H4 (cell line): ENCODE measurements around the gene INCENP. TPM values are rescaled to one million over a fixed set of nuclear protein-coding genes. Genes with fewer than 3 reads are reported as not detected.
"Not testable (repeated sequence)": the region's sequence is repeated elsewhere in the genome, so short reads cannot be mapped to it uniquely, and the experiment has no call there.

Source experiments
- DNase-seq: peaks from one replicate; pipeline ENCODE4 v3.0.0-alpha.2; 2015; ENCODE audit warnings: low spot score
- total RNA-seq: library from RNA; depleted of rRNA; stranded (reverse); fragments of >200 nt; shearing (Covaris generic); gene quantifications from 2 replicates; pipeline ENCODE4 v1.2.3, GENCODE V29; 2014; rRNA removed

Gene INCENP
- 33.3 and 48.9 TPM in 2 replicates for total RNA-seq

GRCh38 chr11:62123669-62124185, at the start of gene INCENP:
Gene INCENP, plus strand, starts transcription at chr11:62124011. Its CDS starts 4,151 bp downstream, at chr11:62128162.
- DNase-seq = peak; percentile 98

GRCh38 chr11:62075438-62075837, 48.4 kb upstream of the INCENP start:
- DNase-seq = no peak

- DNase-seq = no peak
Measured at GRCh38 chr11:62077132-62077531, 46.7 kb upstream of the INCENP start.

GRCh38 chr11:62081378-62082291, 42.2 kb upstream of the INCENP start:
- DNase-seq = peak; percentile 43

DNA sequence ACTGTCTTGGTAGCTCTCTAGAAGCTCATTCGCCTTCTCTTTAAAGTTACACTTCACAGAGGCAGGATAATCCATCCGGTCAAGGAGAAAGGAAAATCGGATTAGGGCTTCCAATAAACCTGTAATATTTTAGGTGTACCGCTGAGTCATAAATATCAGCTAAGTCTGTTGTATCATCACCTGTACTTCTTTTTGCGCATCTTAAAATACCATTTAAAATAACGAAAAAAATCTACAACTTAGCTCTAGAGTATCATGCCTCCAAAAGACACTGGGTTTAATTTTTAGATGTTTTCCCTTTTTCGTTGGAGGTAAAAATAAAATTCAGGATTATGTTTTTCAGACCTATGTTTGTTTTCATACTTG, 41.5 kb upstream of the INCENP start:
- no peak for DNase-seq

DNA sequence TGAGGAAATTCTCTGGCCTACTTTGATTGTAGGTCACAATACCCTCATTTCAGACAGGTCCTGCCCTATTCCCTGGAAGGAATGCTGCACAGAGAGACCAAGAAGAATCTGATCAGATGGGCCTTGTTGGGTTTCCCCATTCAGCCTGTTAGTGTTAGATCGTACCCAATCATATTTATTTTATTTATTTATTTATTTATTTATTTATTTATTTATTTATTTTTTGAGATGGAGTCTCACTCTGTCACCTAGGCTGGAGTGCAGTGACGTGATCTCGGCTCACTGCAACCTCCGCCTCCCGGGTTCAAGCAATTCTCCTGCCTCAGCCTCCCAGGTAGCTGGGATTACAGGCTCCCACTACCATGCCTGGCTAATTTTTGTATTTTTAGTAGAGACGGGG, 39.0 kb upstream of the INCENP start:
- not testable (repeated sequence) for DNase-seq

- no peak for DNase-seq
Measured at GRCh38 chr11:62087694-62088093, 36.1 kb upstream of the INCENP start.

DNA sequence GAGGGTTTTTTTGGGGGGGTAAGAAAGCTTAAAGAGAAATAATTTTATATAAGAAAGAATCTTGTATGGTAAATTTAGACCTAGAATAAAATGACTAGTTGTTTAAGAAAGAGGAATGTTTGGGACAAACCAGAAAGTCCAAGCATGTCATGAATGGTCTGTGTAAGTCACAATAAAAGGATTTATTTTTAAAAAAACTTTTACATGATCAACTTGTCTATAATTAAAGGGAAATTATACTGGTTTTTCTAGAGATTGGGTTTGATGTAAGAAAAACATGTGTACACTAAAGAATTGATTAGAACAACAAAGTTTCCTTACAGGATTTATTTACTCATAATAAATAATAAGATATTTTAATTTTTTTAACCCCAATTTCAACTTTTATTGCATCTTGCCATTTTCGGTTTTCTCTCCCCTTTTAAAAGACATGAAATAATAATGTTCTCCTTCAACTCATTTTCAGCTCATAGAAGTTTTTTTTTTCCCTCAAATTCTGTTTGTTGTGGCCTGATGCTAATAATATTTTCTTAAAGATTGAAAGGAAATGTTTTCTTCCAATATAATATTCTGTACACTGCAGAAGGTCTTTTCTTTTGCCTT, 35.4 kb upstream of the INCENP start:
- DNase-seq = no peak

DNA sequence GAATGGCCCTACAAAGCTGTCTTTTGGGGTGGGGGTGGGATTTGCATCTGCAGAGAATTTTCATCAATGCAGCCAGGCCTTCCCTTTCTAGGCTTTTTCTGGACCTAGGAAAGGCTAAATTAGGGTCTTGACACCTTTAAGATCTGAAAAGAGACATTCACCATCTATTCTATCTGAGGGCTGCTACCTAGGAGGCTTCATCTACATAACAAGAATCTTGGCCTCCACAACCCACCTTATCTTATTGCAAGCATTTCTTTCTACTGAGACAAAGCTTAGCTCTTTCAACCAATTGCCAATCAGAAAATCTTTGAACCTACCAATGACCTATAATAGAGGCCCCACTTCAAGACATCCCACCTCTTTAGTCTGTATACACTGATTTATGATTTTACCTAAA, 20.7 kb upstream of the INCENP start:
- no peak for DNase-seq

GRCh38 chr11:62103986-62104385, 19.8 kb upstream of the INCENP start:
- DNase-seq = no peak

DNA sequence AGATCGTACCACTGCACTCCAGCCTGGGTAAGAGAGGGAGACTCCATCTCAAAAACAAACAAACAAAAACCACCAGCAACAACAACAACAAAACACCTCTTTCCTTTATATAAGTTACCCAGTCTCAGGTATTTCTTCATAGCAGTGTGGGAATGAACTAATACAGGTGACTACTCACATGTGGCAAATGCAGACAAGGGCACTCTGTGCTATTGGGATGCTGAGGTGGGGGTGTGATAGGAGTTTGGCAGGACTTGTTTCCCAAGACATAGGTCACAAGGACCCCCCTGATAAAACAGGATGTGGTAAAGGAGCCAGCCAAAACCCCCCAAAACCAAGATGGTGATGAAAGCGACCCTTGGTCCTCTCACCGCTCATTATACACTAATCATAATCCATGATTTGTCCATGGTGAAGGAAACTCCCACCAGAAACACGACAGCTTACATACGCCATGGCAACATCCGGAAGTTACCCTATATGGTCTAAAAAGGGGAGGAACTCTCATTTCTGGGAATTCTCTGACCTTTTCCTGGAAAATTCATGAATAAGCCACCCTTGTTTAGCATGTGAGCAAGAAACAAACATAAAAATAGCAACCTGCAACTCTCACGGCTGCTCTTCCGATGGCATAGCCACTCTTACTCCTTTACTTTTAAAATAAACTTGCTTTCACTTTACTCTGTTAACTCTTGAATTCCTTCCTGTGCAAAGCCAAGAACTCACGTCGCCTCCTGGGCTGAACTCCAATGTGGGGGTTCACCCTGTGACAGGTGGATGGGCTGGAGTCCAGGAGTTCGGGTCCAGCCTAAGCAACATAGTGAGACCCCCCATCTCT, 18.8 kb upstream of the INCENP start:
- DNase-seq = peak; percentile 67

DNA sequence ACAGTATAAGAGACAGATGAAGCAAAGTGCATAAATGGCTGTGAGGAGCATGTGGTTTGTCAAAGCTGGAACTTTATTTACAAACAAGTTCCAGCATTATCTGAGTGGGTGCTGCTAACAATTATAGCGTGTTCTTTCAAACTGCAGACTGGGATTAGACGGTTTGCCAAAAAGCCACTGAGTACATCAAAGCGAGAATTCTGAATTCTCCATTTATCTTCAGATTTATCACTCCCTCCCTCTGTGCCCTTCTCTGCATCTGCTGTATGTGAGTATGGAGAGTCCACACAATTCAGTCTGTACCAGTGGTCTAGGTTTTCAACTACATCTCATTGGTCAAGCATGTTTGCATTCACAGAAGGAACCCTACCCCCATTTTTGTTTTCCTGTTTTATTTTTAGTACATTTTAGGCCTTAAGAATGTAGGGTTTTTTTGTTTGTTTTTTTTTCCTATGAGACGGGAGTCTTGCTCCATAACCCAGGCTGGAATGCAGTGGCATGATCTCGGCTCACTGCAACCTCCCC, 18.1 kb upstream of the INCENP start:
- peak; percentile 27 for DNase-seq

DNA sequence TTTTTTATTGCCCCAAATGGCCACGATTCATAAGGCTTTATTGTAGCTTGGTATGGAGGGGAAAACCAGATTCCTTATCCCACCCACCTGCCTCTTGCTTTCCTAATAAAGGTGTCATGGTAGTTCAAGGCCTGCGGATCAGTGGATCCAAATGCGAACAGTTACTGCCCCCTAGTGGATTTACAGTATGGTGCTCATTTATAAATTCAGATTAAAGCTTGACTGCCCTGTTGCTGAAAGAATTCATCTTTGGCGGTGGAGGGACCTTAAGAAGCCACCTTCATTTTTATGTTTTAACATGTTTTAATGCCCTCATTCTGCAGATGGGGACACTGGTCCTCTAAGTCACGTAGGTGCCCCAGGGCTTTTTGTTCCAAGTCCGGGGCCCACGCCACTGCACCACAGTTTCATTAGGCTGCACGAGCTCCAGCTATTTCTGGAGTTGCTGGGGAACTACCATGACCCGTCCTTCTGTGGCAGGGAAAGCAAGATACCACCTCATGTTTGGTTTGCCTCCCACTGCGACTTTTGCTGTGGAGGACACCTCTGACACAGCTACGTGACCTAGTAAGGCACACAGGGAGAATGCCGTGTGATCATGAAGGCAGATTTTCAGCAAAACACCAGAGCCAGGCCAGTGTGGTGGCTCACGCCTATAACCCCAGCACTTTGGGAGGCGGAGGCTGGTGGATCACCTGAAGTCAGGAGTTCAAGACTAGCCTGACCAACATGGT, 15.6 kb upstream of the INCENP start:
- peak; percentile 60 for DNase-seq

DNA sequence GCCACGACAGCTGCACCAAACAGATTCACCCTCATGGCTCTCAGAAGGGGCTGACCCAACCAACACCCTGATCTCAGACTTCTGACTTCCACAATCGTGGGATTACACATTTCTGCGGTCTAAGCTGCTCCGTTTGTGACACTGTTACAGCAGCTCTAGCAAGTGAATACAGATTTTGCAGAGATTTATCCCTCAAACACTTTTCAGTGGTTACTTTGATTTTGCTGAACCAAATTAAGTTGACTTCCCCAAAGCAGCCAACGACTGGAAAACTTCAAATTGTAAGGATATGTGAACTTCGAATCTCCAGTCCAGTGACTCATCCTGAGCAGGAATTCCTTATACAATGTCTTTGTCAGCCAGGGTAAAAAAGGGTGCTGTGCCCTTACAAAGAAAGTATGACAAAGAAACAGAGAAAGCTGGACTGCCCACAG, 14.8 kb upstream of the INCENP start:
- DNase-seq = no peak

- DNase-seq = no peak
Measured at GRCh38 chr11:62115085-62115694, 8.6 kb upstream of the INCENP start.

DNA sequence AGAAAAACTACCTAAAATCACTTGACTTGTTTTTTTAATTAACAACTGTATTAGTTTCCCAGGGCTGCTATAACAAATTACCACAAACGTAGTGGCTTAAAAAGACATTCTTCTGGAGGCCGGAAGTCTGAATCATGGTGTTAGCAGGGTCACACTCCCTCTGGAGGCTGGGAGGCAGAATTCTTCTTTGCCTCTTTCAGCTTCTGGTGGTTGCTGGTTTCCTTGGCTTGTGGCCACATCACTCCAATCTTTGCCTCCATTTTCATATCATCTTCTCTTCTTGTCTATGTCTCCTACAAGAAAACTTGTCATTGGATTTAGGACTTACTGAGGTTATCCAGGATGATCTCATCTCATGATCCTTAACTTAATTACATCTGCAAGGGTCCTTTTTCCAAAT, 7.4 kb upstream of the INCENP start:
- DNase-seq = no peak

DNA sequence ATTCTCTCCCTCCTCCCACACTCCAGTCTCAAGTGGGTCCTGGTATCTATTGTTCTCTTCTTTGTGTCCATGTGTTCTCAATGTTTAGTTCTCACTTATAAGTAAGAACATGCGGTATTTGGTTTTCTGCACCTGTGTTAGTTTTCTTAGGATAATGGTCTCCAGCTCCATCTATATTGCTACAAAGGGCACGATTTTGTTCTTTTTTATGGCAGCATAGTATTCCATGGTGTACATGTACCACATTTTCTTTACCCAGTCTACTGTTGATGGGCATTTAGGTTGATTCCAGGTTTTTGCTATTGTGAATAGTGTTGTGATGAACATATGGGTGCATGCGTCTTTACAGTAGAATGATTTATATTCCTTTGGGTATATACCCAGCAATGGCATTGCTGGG, 4.2 kb upstream of the INCENP start:
- no peak for DNase-seq

- DNase-seq = no peak
Measured at GRCh38 chr11:62120001-62120400, 3.8 kb upstream of the INCENP start.

DNA sequence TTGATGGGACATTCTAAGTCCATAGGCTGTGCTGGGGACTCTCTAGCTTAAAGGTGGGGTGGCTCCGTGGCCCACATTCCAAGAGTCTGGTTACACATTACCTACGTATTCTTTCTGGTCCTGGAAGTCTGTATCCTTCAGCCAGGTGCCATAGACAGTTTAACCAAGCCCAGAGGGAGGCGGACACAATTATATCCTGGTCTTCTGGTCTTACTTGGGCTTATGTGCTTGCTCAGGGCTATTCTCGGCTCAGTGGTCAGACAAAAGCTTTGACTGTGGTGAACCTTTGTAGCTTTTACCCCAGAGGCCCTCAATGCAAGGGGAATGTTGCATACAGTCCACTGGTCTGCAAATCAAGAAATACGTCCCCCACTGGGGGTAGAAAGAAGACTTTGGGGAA, 3.4 kb upstream of the INCENP start:
- DNase-seq = no peak

GRCh38 chr11:62122076-62122475, 1.7 kb upstream of the INCENP start:
- DNase-seq = no peak
